K562 (cell line): ENCODE measurements around the gene STK4. TPM values are rescaled to one million over a fixed set of nuclear protein-coding genes. Genes with fewer than 3 reads are reported as not detected.
A peak's percentile ranks its signal among the peaks of the same experiment; 100 is the strongest.

Experiments
- CCNT2 ChIP-seq: IDR thresholded peaks from 2 replicates; pipeline ENCODE4 v1.6.1; 2011; ENCODE audit warnings: borderline replicate concordance, low read depth, mild to moderate bottlenecking, moderate library complexity, mixed read lengths, low read length; ENCODE audit not compliant: insufficient read length; ENCODE audit errors: extremely low read depth
- DPF2 ChIP-seq: fragments of 450-650 bp; IDR thresholded peaks from 2 replicates; pipeline ENCODE4 v1.6.1; 2016
- E2F6 ChIP-seq, 2 experiments: IDR thresholded peaks; 2 replicates each; pipeline ENCODE4 v1.6.1; 2011; ENCODE audit warnings: borderline replicate concordance in 1 of 2, control low read depth in 1 of 2, low read depth in 1 of 2, low read length in 1 of 2, mild to moderate bottlenecking in 1 of 2, mixed read lengths in 1 of 2, moderate library complexity in 1 of 2; ENCODE audit not compliant: insufficient read depth in 1 of 2, insufficient read length in 1 of 2, poor library complexity in 1 of 2, severe bottlenecking in 1 of 2; ENCODE audit errors: extremely low read depth in 1 of 2
- HIVEP1 ChIP-seq: fragments of 250-450 bp; sonication (Bioruptor Pico); IDR thresholded peaks from 2 replicates; pipeline ENCODE4 v1.4.0; 2020; ENCODE audit warnings: mild to moderate bottlenecking
- HNRNPK ChIP-seq: fragments of 200-400 bp; formaldehyde crosslinking; IDR thresholded peaks from one replicate; pipeline ENCODE4 v1.6.1; 2018; ENCODE audit warnings: mild to moderate bottlenecking, low read depth, low read length; ENCODE audit not compliant: poor library complexity, severe bottlenecking
- PURB ChIP-seq: sonication (generic); formaldehyde crosslinking; IDR thresholded peaks from 2 replicates; pipeline ENCODE4 v1.9.0; 2021; ENCODE audit warnings: low read depth, mild to moderate bottlenecking, missing genetic modification reagents
- PYGO2 ChIP-seq: fragments of 450-650 bp; IDR thresholded peaks from 2 replicates; pipeline ENCODE4 v1.6.1; 2016; ENCODE audit warnings: mild to moderate bottlenecking, missing genetic modification characterization, moderate library complexity, missing compliant biosample characterization
- RHOXF2B ChIP-seq: fragments of 250-450 bp; sonication (Bioruptor Pico); conservative IDR thresholded peaks from 2 replicates; pipeline ENCODE4 v1.5.1; 2021
- TAF9B ChIP-seq: fragments of 450-650 bp; IDR thresholded peaks from 2 replicates; pipeline ENCODE4 v1.6.1; 2018; ENCODE audit warnings: mild to moderate bottlenecking; ENCODE audit not compliant: partially characterized antibody
- THRA ChIP-seq: fragments of 450-650 bp; IDR thresholded peaks from 2 replicates; pipeline ENCODE4 v1.6.1; 2017; ENCODE audit warnings: mild to moderate bottlenecking, moderate library complexity
- ZBTB34 ChIP-seq: fragments of 250-450 bp; sonication (Bioruptor Pico); IDR thresholded peaks from 2 replicates; pipeline ENCODE4 v1.8.0; 2021; ENCODE audit warnings: mild to moderate bottlenecking, moderate library complexity
- ZNF407 ChIP-seq: fragments of 450-650 bp; IDR thresholded peaks from 2 replicates; pipeline ENCODE4 v1.6.1; 2016; ENCODE audit warnings: low read depth
- ZNF583 ChIP-seq: fragments of 250-450 bp; sonication (Bioruptor Pico); IDR thresholded peaks from 2 replicates; pipeline ENCODE4 v1.4.0; 2020
- polyA plus RNA-seq, 8 experiments: library from polyadenylated mRNA; depleted of rRNA in 4 of 8; stranded (reverse) in 5 of 8; unstranded in 3 of 8; fragments of >200 nt; fragmentation: Nextera tagmentation in 2 of 8; fragmentation: Illumina TruSeq in 1 of 8; extraction: Ambion mirVana in 2 of 8; extraction: Trizol in 1 of 8; gene quantifications; 2 replicates each; pipeline versions ENCODE4 v1.2.1 to v1.2.3, GENCODE V29; 2011 to 2014; ENCODE audit warnings: inconsistent platforms in 1 of 8, missing spikeins in 1 of 8
- total RNA-seq, 7 experiments: library from RNA; depleted of rRNA in 6 of 7; stranded (reverse); fragments of >200 nt in 6 of 7; fragmentation: Illumina TruSeq in 2 of 7; extraction: Trizol in 2 of 7; gene quantifications; 2 replicates each; pipeline versions ENCODE4 v1.2.1 to v1.2.3, GENCODE V29; 2011 to 2021; ENCODE audit warnings: low replicate concordance in 1 of 7

STK4 gene
- total and polyA plus RNA-seq, 9 of the 15 experiments (the other 6 are each of a cell fraction or from before 2014, with no cell fraction given), result 11.9 to 30.6 (median 22.2) TPM

- no peak for TF ChIP-seq ZNF407
- no peak for TF ChIP-seq RHOXF2B (CRISPR knock-in tag)
- TF ChIP-seq PYGO2 (tag), result no peak
- peak; percentile 92 for TF ChIP-seq CCNT2
- peak; percentile 38 for TF ChIP-seq TAF9B
- TF ChIP-seq DPF2, result no peak
- TF ChIP-seq THRA, result no peak
- TF ChIP-seq ZNF583 (CRISPR knock-in tag), result no peak
- TF ChIP-seq E2F6 (IDR thresholded peaks at IDR 0.05; ENCODE audit: borderline replicate concordance in 1 of 2, extremely low read depth in 1 of 2, insufficient read depth in 1 of 2, insufficient read length in 1 of 2, low read depth in 1 of 2, low read length in 1 of 2, poor library complexity in 1 of 2, severe bottlenecking in 1 of 2), result peak; percentile 77 to 91
- no peak for TF ChIP-seq PURB (CRISPR knock-in tag)
- TF ChIP-seq HNRNPK, result no peak
- TF ChIP-seq ZBTB34 (CRISPR knock-in tag), result no peak
- TF ChIP-seq HIVEP1 (CRISPR knock-in tag), result no peak
Measured at GRCh38 chr20:44966030-44966961, at the start of gene STK4 (continued).
